ENCODE data around the gene SAT1. TPM values are rescaled to one million over a fixed set of nuclear protein-coding genes. Genes with fewer than 3 reads are reported as not detected.

The SAT1 gene
- total RNA-seq, 4 donors from 2014 or later, result 287 to 793 (median 450) TPM

GRCh38 chrX:23815376-23815775 is 32.4 kb downstream of the SAT1 start:
- no peak for TF ChIP-seq POLR2A (IDR thresholded peaks at IDR 0.05)
- 76 to 78% methylated on average over 3 to 7 of the region's 7 CpGs for whole genome bisulfite sequencing, 2 donors
- Histone ChIP-seq H3K9me3 (peaks cover 0 to 7% (median 0%) of the 10 kb centered on the region in 3 donors), H3K36me3 (no peaks in the 10 kb centered on the region), H3K4me1 (no peaks in the 10 kb centered on the region), H3K27ac (no peak overlapping the region), H3K27me3 (no peaks in the 10 kb centered on the region), H3K4me3 (no peak overlapping the region)
- no peak for DNase-seq
- intact Hi-C loops (cut with DNase I), result no loop called here

GRCh38 chrX:23816179-23816578 is 33.2 kb downstream of the SAT1 start:
- TF ChIP-seq CTCF (IDR thresholded peaks at IDR 0.05), result no peak
- TF ChIP-seq POLR2A (IDR thresholded peaks at IDR 0.05), result no peak
- Histone ChIP-seq H3K36me3 (no peaks in the 10 kb centered on the region), H3K9me3 (peaks cover 0 to 7% (median 0%) of the 10 kb centered on the region in 3 donors), H3K4me3 (no peak overlapping the region), H3K27ac (no peak overlapping the region), H3K4me1 (no peaks in the 10 kb centered on the region), H3K27me3 (no peaks in the 10 kb centered on the region)
- no peak for DNase-seq
- 68 to 78% methylated on average over 3 to 4 of the region's 4 CpGs for WGBS, 2 donors
- intact Hi-C loops (cut with DNase I), result no loop called here

GRCh38 chrX:23817979-23818336 is 35.0 kb downstream of the SAT1 start:
- H3K9me3 ChIP-seq, result peaks cover 0 to 7% (median 0%) of the 10 kb centered on the region in 3 donors
- no peaks in the 10 kb centered on the region for H3K27me3 ChIP-seq
- no peak for TF ChIP-seq POLR2A (IDR thresholded peaks at IDR 0.05)
- no peak for TF ChIP-seq CTCF (IDR thresholded peaks at IDR 0.05)
- WGBS, 2 donors, result 84 to 88% methylated on average over 3 of the region's 3 CpGs
- intact Hi-C loops (cut with DNase I), result no loop called here
- H3K4me1 ChIP-seq, result no peaks in the 10 kb centered on the region
- H3K27ac ChIP-seq, result no peak overlapping the region
- no peak overlapping the region for H3K4me3 ChIP-seq
- DNase-seq, result no peak
- H3K36me3 ChIP-seq, result no peaks in the 10 kb centered on the region

DNA sequence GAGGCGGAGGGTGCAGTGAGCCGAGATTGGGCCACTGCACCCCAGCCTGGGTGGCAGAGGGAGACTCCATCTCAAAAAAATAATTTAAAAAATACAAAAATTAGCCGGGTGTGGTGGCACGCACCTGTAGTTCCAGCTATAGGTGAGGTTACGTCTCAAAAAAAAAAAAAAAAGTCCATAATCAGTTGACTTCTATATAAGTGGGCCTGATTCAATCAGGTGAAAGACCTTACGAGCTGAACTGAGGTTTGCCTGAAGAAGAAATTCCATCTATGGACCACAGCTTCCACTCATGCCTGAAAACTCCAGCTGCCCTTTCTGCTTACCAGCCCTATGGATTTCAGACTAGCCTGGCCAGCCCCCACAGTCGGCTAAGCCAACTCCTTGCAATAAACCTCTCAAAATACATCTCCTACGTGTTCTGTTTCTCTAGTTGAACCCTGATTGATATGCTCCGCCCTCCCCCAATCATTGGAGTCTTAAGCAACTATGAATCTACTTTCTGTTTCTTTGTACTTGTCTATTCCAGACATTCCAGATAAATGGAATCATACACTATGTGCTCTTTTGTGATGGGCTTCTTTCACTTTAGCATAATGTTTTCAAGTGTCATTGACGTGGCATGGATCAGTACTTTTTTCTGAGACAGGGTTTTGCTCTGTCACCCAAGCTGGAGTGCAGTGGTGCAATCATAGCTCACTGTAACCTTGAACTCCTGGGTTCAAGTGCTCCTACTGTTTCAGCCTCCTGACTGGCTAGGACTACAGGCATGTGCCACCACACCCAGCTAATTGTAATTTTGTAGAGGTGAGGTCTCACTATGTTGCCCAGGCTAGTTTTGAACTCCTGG is 36.6 kb downstream of the SAT1 start:
- WGBS, 2 donors, result 56 to 81% methylated on average over 5 to 10 of the region's 10 CpGs
- intact Hi-C loops (cut with DNase I), result no loop called here
- no peaks in the 10 kb centered on the region for H3K36me3 ChIP-seq
- no peak for DNase-seq
- TF ChIP-seq CTCF (IDR thresholded peaks at IDR 0.05) (no peak), POLR2A (IDR thresholded peaks at IDR 0.05) (no peak)
- H3K27ac ChIP-seq, result no peak overlapping the region
- no peak overlapping the region for H3K4me3 ChIP-seq
- H3K27me3 ChIP-seq, result no peaks in the 10 kb centered on the region
- H3K9me3 ChIP-seq, result no peaks in the 10 kb centered on the region
- no peaks in the 10 kb centered on the region for H3K4me1 ChIP-seq

DNA sequence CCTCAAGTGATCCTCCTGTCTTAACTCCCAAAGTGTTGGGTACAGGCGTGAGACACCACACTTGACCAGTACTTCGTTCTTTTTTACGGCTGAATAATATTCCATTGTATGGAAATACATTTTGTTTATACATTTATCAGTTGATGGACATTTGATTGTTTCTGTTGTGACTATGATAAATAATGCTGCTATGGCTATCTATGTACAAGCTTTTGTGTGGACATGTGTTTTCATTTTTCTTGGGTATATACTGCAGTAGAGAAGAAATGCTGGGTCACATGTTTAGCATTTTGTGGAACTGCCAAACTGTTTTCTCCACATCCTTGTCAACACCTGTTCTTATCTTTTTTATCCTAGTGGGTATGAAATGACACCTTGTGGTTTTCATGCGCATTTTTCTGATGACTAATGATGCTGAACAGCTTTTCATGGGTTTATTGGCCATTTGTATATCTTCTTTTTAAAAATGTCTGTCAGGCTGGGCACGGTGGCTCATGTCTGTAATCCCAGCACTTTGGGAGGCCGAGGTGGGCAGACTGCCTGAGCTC is 37.3 kb downstream of the SAT1 start:
- 65 to 85% methylated on average over 4 to 6 of the region's 6 CpGs for WGBS, 2 donors
- H3K4me3 ChIP-seq, result no peak overlapping the region
- no peaks in the 10 kb centered on the region for H3K36me3 ChIP-seq
- H3K27me3 ChIP-seq, result no peaks in the 10 kb centered on the region
- TF ChIP-seq POLR2A (IDR thresholded peaks at IDR 0.05) (no peak), CTCF (IDR thresholded peaks at IDR 0.05) (peak in 1 of 6 experiments; percentile 26)
- H3K9me3 ChIP-seq, result no peaks in the 10 kb centered on the region
- intact Hi-C loops (cut with DNase I), result no loop called here
- DNase-seq, result no peak
- no peaks in the 10 kb centered on the region for H3K4me1 ChIP-seq
- no peak overlapping the region for H3K27ac ChIP-seq
